ENCODE data around the gene NEU4.

GRCh38 chr2:241849616-241850543 is 40.9 kb downstream of the NEU4 start:
- TF ChIP-seq POLR2A (IDR thresholded peaks at IDR 0.05) (no peak), EP300 (IDR thresholded peaks at IDR 0.05; ENCODE audit: low read depth) (no peak)

All from transverse colon (tissue), 1 donor.